Neural cell (in vitro differentiated cells): ENCODE measurements around the gene MAB21L4. TPM values are rescaled to one million over a fixed set of nuclear protein-coding genes. Genes with fewer than 3 reads are reported as not detected.

Experiments
- H2AFZ ChIP-seq: fragments of 200-600, 300-800 bp; sonication (generic), shearing (Covaris generic); 2 replicates; pipeline ENCODE4 v1.6.0; 2014; ENCODE audit warnings: low read depth, mild to moderate bottlenecking, antibody characterized with exemption, low read length, moderate library complexity
- H3F3A ChIP-seq: fragments of 200-600 bp; shearing (Covaris generic); 2 replicates; pipeline ENCODE4 v1.6.1; 2016; ENCODE audit warnings: mild to moderate bottlenecking, moderate library complexity, mixed read lengths, antibody characterized with exemption, low read length; ENCODE audit not compliant: insufficient read depth, poor library complexity, severe bottlenecking
- H3K27ac ChIP-seq: fragments of 200-600, 300-800 bp; sonication (generic), shearing (Covaris generic); 2 replicates; pipeline ENCODE4 v1.5.1; 2014; ENCODE audit warnings: mild to moderate bottlenecking, low read length, moderate library complexity
- H3K27me3 ChIP-seq: fragments of 300-800, 200-600 bp; sonication (generic), shearing (Covaris generic); 2 replicates; pipeline ENCODE4 v1.6.0; 2014; ENCODE audit warnings: mild to moderate bottlenecking, low read depth, low read length, moderate library complexity; ENCODE audit not compliant: insufficient read depth
- H3K36me3 ChIP-seq: fragments of 300-800, 200-600 bp; sonication (generic), shearing (Covaris generic); 2 replicates; pipeline ENCODE4 v1.5.1; 2014; ENCODE audit warnings: mild to moderate bottlenecking, antibody characterized with exemption, low read length, moderate library complexity; ENCODE audit not compliant: insufficient read depth
- H3K4me2 ChIP-seq: fragments of 300-800, 200-600 bp; sonication (generic), shearing (Covaris generic); 2 replicates; pipeline ENCODE4 v1.6.0; 2014; ENCODE audit warnings: mild to moderate bottlenecking, low read length
- H3K4me3 ChIP-seq: fragments of 300-800, 200-600 bp; sonication (generic), shearing (Covaris generic); 2 replicates; pipeline ENCODE4 v1.5.1; 2014; ENCODE audit warnings: mild to moderate bottlenecking, low read length, moderate library complexity
- H3K79me2 ChIP-seq: fragments of 200-600 bp; shearing (Covaris generic); replicated peaks from 2 replicates; pipeline ENCODE4 v1.6.0; 2014; ENCODE audit warnings: mild to moderate bottlenecking, low read length, moderate library complexity; ENCODE audit not compliant: insufficient read depth
- H3K9ac ChIP-seq: fragments of 300-800, 200-600 bp; sonication (generic), shearing (Covaris generic); 2 replicates; pipeline ENCODE4 v1.6.1; 2016; ENCODE audit warnings: mild to moderate bottlenecking, low read length, mixed read lengths
- H3K9me2 ChIP-seq: fragments of 200-600 bp; shearing (Covaris generic); 2 replicates; pipeline ENCODE4 v1.6.1; 2016; ENCODE audit warnings: mild to moderate bottlenecking, low read length, mixed read lengths; ENCODE audit not compliant: insufficient read depth
- H3K9me3 ChIP-seq: fragments of 200-600, 300-800 bp; sonication (generic), shearing (Covaris generic); 2 replicates; pipeline ENCODE4 v1.6.1; 2016; ENCODE audit warnings: mild to moderate bottlenecking, mixed run types, low read length, moderate library complexity, mixed read lengths
- H4K20me1 ChIP-seq: fragments of 200-600 bp; shearing (Covaris generic); 2 replicates; pipeline ENCODE4 v1.6.1; 2016; ENCODE audit warnings: mild to moderate bottlenecking, mixed run types; ENCODE audit not compliant: insufficient read depth
- CTCF ChIP-seq: fragments of 450-650 bp; IDR thresholded peaks from 2 replicates; pipeline ENCODE4 v1.5.1; 2014; ENCODE audit warnings: antibody characterized with exemption, mild to moderate bottlenecking, moderate library complexity; ENCODE audit not compliant: poor library complexity, severe bottlenecking
- EP300 ChIP-seq: fragments of 450-650 bp; conservative IDR thresholded peaks from 2 replicates; pipeline ENCODE4 v1.6.1; 2014; ENCODE audit warnings: antibody characterized with exemption, mild to moderate bottlenecking, moderate library complexity; ENCODE audit not compliant: poor library complexity, severe bottlenecking
- EZH2 ChIP-seq: fragments of 200-600, 300-800 bp; shearing (Covaris generic), sonication (generic); IDR thresholded peaks from 2 replicates; pipeline ENCODE4 v1.6.1; 2014; ENCODE audit warnings: antibody characterized with exemption, low read length, borderline replicate concordance, mild to moderate bottlenecking; ENCODE audit not compliant: insufficient read depth, poor library complexity, severe bottlenecking
- MXI1 ChIP-seq: fragments of 450-650 bp; conservative IDR thresholded peaks from 2 replicates; pipeline ENCODE4 v1.6.1; 2014; ENCODE audit warnings: antibody characterized with exemption, mild to moderate bottlenecking; ENCODE audit not compliant: poor library complexity, severe bottlenecking
- POLR2AphosphoS5 ChIP-seq: IDR thresholded peaks from 2 replicates; pipeline ENCODE4 v1.6.1; 2012
- RAD21 ChIP-seq: fragments of 450-650 bp; conservative IDR thresholded peaks from 2 replicates; pipeline ENCODE4 v1.6.1; 2014; ENCODE audit warnings: antibody characterized with exemption, mild to moderate bottlenecking, moderate library complexity
- REST ChIP-seq: IDR thresholded peaks from 2 replicates; pipeline ENCODE4 v1.6.1; 2012; ENCODE audit warnings: borderline replicate concordance
- SMC3 ChIP-seq: fragments of 450-650 bp; conservative IDR thresholded peaks from 2 replicates; pipeline ENCODE4 v1.6.1; 2014; ENCODE audit warnings: antibody characterized with exemption, mild to moderate bottlenecking, moderate library complexity; ENCODE audit not compliant: poor library complexity
- TAF1 ChIP-seq: IDR thresholded peaks from 2 replicates; pipeline ENCODE4 v1.6.1; 2012; ENCODE audit warnings: low read depth
- polyA plus RNA-seq: library from polyadenylated mRNA; depleted of rRNA; stranded (reverse); fragments of >200 nt; gene quantifications from 2 replicates; pipeline ENCODE4 v1.2.3, GENCODE V29; 2014

The MAB21L4 gene
- polyA plus RNA-seq, 1 donor from 2014 or later, result not detected

DNA sequence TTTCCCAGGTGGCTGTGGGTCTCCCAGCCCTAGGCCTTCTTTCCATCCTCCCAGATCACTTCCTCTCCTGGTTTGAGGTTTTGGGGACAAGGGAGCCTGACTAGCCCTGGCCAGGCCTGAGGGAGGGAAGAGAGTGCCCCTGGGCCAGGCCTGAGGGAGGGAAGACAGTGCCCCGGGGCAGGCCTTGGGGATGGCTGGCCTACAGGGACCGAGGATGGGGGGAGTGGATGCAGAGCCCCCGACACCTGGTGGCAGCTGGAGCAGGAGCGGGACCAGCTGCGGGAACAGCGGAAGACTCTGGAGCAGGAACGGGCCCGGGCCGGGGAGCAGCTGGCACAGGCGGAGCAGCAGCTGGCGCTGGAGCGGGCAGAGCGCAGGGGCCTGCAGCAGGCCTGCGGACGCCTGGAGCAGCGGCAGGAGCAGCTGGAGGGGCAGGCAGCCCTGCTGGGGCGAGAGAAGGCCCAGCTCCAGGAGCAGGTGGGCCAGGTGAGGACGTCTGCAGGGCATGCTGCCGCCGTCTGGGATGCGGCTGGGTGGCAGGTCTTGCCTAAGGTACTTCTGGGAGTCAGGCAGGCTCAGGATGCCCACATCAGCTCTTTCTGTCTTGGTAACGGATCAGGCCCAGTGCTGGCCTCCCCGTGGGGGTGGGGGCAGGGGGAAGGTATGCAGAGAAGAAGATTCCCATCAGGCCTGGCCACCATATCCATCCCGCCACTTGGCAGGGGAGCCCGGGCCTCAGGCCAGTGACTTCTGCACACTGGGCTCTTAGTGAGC is 39.3 kb upstream of the MAB21L4 start:
- Histone ChIP-seq H3K79me2 (no peaks in the 10 kb centered on the region), H3F3A (no peaks in the 10 kb centered on the region), H3K27ac (no peak overlapping the region), H3K27me3 (no peaks in the 10 kb centered on the region), H3K36me3 (no peaks in the 10 kb centered on the region), H4K20me1 (no peaks in the 10 kb centered on the region), H3K4me3 (no peak overlapping the region), H3K9ac (no peak overlapping the region), H3K4me2 (no peak overlapping the region), H2AFZ (no peak overlapping the region), H3K9me3 (peaks cover 9% of the 10 kb centered on the region), H3K9me2 (no peaks in the 10 kb centered on the region)
- no peak for TF ChIP-seq TAF1
- no peak for TF ChIP-seq REST
- no peak for TF ChIP-seq EZH2
- no peak for TF ChIP-seq CTCF
- TF ChIP-seq RAD21, result no peak
- TF ChIP-seq SMC3, result no peak
- no peak for TF ChIP-seq EP300
- TF ChIP-seq POLR2AphosphoS5, result no peak
- TF ChIP-seq MXI1, result no peak

- no peak for TF ChIP-seq REST
- TF ChIP-seq SMC3, result no peak
- TF ChIP-seq RAD21, result no peak
- TF ChIP-seq MXI1, result no peak
- no peak for TF ChIP-seq TAF1
- TF ChIP-seq EZH2, result no peak
- no peak for TF ChIP-seq POLR2AphosphoS5
- no peak for TF ChIP-seq CTCF
- no peak for TF ChIP-seq EP300
- Histone ChIP-seq H3K27ac (no peak overlapping the region), H3K9me2 (no peaks in the 10 kb centered on the region)
These were observed 38.7 kb upstream of the MAB21L4 start for GRCh38 chr2:240934701-240935102.

More at GRCh38 chr2:240934701-240935102, 38.7 kb upstream of the MAB21L4 start:
- Histone ChIP-seq H3K9me3 (peaks cover 9% of the 10 kb centered on the region), H3K9ac (no peak overlapping the region), H3K4me3 (no peak overlapping the region), H3K36me3 (no peaks in the 10 kb centered on the region), H4K20me1 (no peaks in the 10 kb centered on the region), H3F3A (no peaks in the 10 kb centered on the region), H2AFZ (no peak overlapping the region), H3K4me2 (no peak overlapping the region), H3K79me2 (no peaks in the 10 kb centered on the region), H3K27me3 (no peaks in the 10 kb centered on the region)
